Keratinocyte (primary cell): ENCODE measurements around the gene COX8A. TPM values are rescaled to one million over a fixed set of nuclear protein-coding genes. Genes with fewer than 3 reads are reported as not detected.

Experiments
- DNase-seq: peaks from one replicate; pipeline ENCODE4 v3.0.0-alpha.2; 2011; ENCODE audit warnings: low read depth, missing footprints, low spot score
- FAIRE-seq: peaks from 2 replicates; lab custom pipeline; 2011; peaks lifted over from hg19 to GRCh38; lab: Jason Lieb, UNC
- H2AFZ ChIP-seq: 2 replicates; pipeline ENCODE4 v1.6.0; 2012; ENCODE audit warnings: low read length, control low read depth, inconsistent platforms; ENCODE audit not compliant: control insufficient read depth
- H3K27ac ChIP-seq: 2 replicates; pipeline ENCODE4 v1.5.1; 2011; ENCODE audit warnings: low read length; ENCODE audit not compliant: control insufficient read depth, insufficient read depth
- H3K27me3 ChIP-seq: 3 replicates; pipeline ENCODE4 v1.6.0; 2011; ENCODE audit warnings: low read length; ENCODE audit not compliant: control insufficient read depth, insufficient read depth; ENCODE audit errors: extremely low read depth
- H3K36me3 ChIP-seq, 2 experiments: 2 replicates in 1 of 2; 3 replicates in 1 of 2; pipeline ENCODE4 v1.5.1; 2011; ENCODE audit warnings: low read length in 2 of 2, mild to moderate bottlenecking in 1 of 2; ENCODE audit not compliant: control insufficient read depth in 2 of 2, insufficient read depth in 2 of 2; ENCODE audit errors: extremely low read depth in 1 of 2
- H3K4me1 ChIP-seq: 3 replicates; pipeline ENCODE4 v1.5.1; 2011; ENCODE audit warnings: low read length; ENCODE audit not compliant: control insufficient read depth, insufficient read depth; ENCODE audit errors: extremely low read depth
- H3K4me2 ChIP-seq: 3 replicates; pipeline ENCODE4 v1.6.0; 2011; ENCODE audit warnings: low read depth, low read length; ENCODE audit not compliant: control insufficient read depth, insufficient read depth; ENCODE audit errors: extremely low read depth
- H3K4me3 ChIP-seq, 3 experiments: fragments of 200-600 bp in 1 of 3; sonication (generic) in 1 of 3; 2 replicates in 2 of 3; 3 replicates in 1 of 3; pipeline ENCODE4 v1.5.1; 2011 to 2016; ENCODE audit warnings: low read length in 3 of 3, mild to moderate bottlenecking in 3 of 3, control low read depth in 2 of 3, inconsistent platforms in 1 of 3, low read depth in 1 of 3, mixed read lengths in 1 of 3, mixed run types in 1 of 3, moderate library complexity in 1 of 3; ENCODE audit not compliant: control insufficient read depth in 2 of 3, insufficient read depth in 2 of 3; ENCODE audit errors: extremely low read depth in 1 of 3
- H3K79me2 ChIP-seq: 2 replicates; pipeline ENCODE4 v1.6.0; 2012; ENCODE audit warnings: low read length; ENCODE audit not compliant: control insufficient read depth, insufficient read depth
- H3K9ac ChIP-seq: 3 replicates; pipeline ENCODE4 v1.6.0; 2011; ENCODE audit warnings: low read length; ENCODE audit not compliant: control insufficient read depth, insufficient read depth; ENCODE audit errors: extremely low read depth
- H3K9me1 ChIP-seq: 3 replicates; pipeline ENCODE4 v1.6.0; 2011; ENCODE audit warnings: low read length; ENCODE audit not compliant: control insufficient read depth, insufficient read depth; ENCODE audit errors: extremely low read depth
- H3K9me3 ChIP-seq: 2 replicates; pipeline ENCODE4 v1.5.1; 2012; ENCODE audit warnings: low read depth, low read length; ENCODE audit not compliant: control insufficient read depth
- H4K20me1 ChIP-seq: 3 replicates; pipeline ENCODE4 v1.6.0; 2011; ENCODE audit warnings: low read length; ENCODE audit not compliant: control insufficient read depth, insufficient read depth; ENCODE audit errors: extremely low read depth
- CTCF ChIP-seq, 3 experiments: IDR thresholded peaks in 1 of 3; conservative IDR thresholded peaks in 1 of 3; optimal IDR thresholded peaks in 1 of 3; 2 replicates in 2 of 3; 3 replicates in 1 of 3; pipeline versions ENCODE3 to v1.5.1; 2011; ENCODE audit warnings: low read length in 3 of 3, mild to moderate bottlenecking in 3 of 3, moderate library complexity in 2 of 3, control low read depth in 1 of 3, inconsistent platforms in 1 of 3; ENCODE audit not compliant: insufficient read depth in 2 of 3; ENCODE audit errors: extremely low read depth in 1 of 3
- EZH2 ChIP-seq: IDR thresholded peaks from one replicate; pipeline ENCODE4 v1.6.1; 2012; ENCODE audit warnings: inconsistent platforms, mild to moderate bottlenecking, low read length, moderate library complexity
- dilution Hi-C: fragments of 300-500 bp; cut with MboI; formaldehyde crosslinking; loops from one replicate; pipeline ENCODE4 v1.7.0; 2020; ENCODE audit warnings: low sequenced_read_pairs; ENCODE audit not compliant: extremely low pct_ligation_motif_present
- polyA minus RNA-seq, 3 experiments: library from RNA; depleted of rRNA, polyadenylated mRNA; stranded (reverse); fragments of >200 nt; gene quantifications; 1 replicate in 1 of 3; 2 replicates in 1 of 3; 3 replicates in 1 of 3; pipeline ENCODE4 v1.2.3, GENCODE V29; 2011
- polyA plus RNA-seq, 5 experiments: library from polyadenylated mRNA; depleted of rRNA in 3 of 5; stranded (reverse) in 3 of 5; stranded (forward) in 1 of 5; unstranded in 1 of 5; fragments of >200 nt; gene quantifications; 1 replicate in 1 of 5; 2 replicates in 3 of 5; 3 replicates in 1 of 5; pipeline versions ENCODE4 v1.2.1 to v1.2.3, GENCODE V29; 2011 to 2012; ENCODE audit warnings: missing spikeins in 2 of 5, low read depth in 1 of 5, low replicate concordance in 1 of 5

COX8A gene
- polyA plus RNA-seq (159 to 308 TPM (median 242 TPM) in 3 replicates), polyA minus RNA-seq (107 to 438 TPM (median 174 TPM) in 3 replicates)
- polyA plus RNA-seq (2011; ENCODE audit: low read depth): 8.0 TPM
- polyA plus RNA-seq (2011; cell fraction: cytosol; rRNA removed): 179 and 361 TPM in 2 replicates
- polyA plus RNA-seq (2011; cell fraction: nucleus; rRNA removed): 107 and 138 TPM in 2 replicates
- 346 and 458 TPM in 2 replicates for polyA plus RNA-seq (2012; ENCODE audit: low replicate concordance)
- polyA minus RNA-seq (2011; cell fraction: cytosol; rRNA and poly(A)+ RNA removed): 393 TPM
- 52.0 and 55.9 TPM in 2 replicates for polyA minus RNA-seq (2011; cell fraction: nucleus; rRNA and poly(A)+ RNA removed)

DNA sequence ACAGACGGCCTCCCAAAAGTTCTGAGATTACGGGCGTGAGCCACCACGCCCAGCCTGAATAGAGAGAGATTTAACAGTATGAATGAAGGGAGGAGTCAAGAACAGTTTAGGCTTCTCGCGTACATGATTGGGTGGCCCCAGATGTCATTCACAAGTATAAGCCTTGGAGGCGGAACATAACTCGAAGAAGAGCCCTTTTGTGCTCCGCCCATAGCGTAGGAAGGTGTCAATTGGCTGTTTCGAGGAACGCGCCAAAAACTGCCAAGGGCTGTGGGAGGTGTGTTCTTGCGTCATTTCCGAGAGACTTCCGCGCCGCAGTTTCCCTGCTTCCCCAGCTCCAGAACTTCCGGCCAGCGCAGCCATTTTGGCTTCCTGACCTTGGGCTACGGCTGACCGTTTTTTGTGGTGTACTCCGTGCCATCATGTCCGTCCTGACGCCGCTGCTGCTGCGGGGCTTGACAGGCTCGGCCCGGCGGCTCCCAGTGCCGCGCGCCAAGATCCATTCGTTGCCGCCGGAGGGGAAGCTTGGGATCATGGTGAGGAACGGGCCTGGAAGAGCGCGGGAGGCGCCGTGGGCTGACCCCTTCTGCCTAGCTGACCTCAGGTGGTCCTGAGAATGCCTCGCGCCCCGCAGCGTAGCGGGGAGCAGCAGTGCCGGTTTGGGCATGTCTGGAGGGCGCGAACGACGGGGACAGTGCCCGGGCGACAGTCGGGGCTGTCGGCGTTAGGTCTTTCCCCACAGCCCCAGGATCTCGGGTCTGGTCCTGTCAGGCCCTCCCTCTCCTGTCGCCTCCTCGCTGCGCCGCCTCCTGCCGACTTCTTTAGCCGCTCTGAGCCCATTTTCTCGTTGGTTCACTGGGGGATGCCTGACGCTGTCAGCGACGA is at the start of gene COX8A:
COX8A (plus strand) TSS at position 362 of the 885 bp plus-strand sequence; CDS start at position 423, 61 bp downstream.
- DNase-seq: peak; percentile 98
- H3K36me3 ChIP-seq: peaks cover 6 to 7% of the 10 kb centered on the region in 2 experiments
- H3K4me1 ChIP-seq: peaks cover 11% of the 10 kb centered on the region
- H3K9me3 ChIP-seq: no peaks in the 10 kb centered on the region
- H2AFZ ChIP-seq: peak within 1 kb of the TSS; percentile 91
- dilution Hi-C loops: no loop called here
- no peaks in the 10 kb centered on the region for H4K20me1 ChIP-seq
- H3K27ac ChIP-seq: peak within 1 kb of the TSS; percentile 92
- no peak for TF ChIP-seq CTCF (optimal IDR thresholded peaks at IDR 0.05 in 1 of 3, IDR thresholded peaks at IDR 0.05 in 1 of 3, conservative IDR thresholded peaks at IDR 0.05 in 1 of 3; ENCODE audit: extremely low read depth in 1 of 3, insufficient read depth in 2 of 3, low read length in 3 of 3)
- no peak for TF ChIP-seq EZH2
- H3K9me1 ChIP-seq: no peaks in the 10 kb centered on the region
- H3K9ac ChIP-seq: peak within 1 kb of the TSS; percentile 98
- peak within 1 kb of the TSS; percentile 67 to 97 (median 93) for H3K4me3 ChIP-seq
- peak; percentile 83 for FAIRE-seq
- peak within 1 kb of the TSS; percentile 92 for H3K4me2 ChIP-seq
- no peaks in the 10 kb centered on the region for H3K27me3 ChIP-seq
- H3K79me2 ChIP-seq: peaks cover 38% of the 10 kb centered on the region

DNA sequence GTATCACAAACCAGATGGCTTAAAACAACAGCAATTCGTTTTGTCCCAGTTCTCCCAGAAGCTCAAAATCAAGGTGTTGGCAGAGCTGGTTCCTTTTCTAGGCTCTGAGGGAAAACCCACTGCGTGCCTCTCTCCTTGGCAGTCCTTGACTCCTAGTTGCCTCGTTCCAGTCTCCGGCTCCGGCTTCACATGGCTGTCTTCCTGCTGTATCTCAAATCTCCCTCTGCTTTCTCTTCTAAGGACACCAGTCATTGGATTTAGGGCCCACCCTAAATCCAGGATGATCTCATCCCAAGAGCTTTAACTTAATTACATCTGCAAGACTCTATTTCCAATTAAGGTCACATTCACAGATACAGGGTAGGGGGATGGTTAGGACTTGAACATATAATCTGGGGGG is 44.8 kb upstream of the COX8A start:
- FAIRE-seq: no peak
- Histone ChIP-seq H3K9ac (no peak overlapping the region), H3K4me1 (no peaks in the 10 kb centered on the region), H3K4me2 (no peak overlapping the region), H3K27me3 (no peaks in the 10 kb centered on the region), H3K79me2 (no peaks in the 10 kb centered on the region), H3K9me1 (no peaks in the 10 kb centered on the region), H3K27ac (no peak overlapping the region), H4K20me1 (no peaks in the 10 kb centered on the region), H3K9me3 (no peaks in the 10 kb centered on the region), H3K4me3 (no peak overlapping the region), H3K36me3 (no peaks in the 10 kb centered on the region), H2AFZ (no peak overlapping the region)
- no peak for TF ChIP-seq CTCF (optimal IDR thresholded peaks at IDR 0.05 in 1 of 3, IDR thresholded peaks at IDR 0.05 in 1 of 3, conservative IDR thresholded peaks at IDR 0.05 in 1 of 3; ENCODE audit: extremely low read depth in 1 of 3, insufficient read depth in 2 of 3, low read length in 3 of 3)
- no peak for TF ChIP-seq EZH2
- dilution Hi-C loops: no loop called here
- DNase-seq: no peak
